Right atrium auricular region (tissue), 2 donors: ENCODE measurements around the gene COL5A2. TPM values are rescaled to one million over a fixed set of nuclear protein-coding genes. Genes with fewer than 3 reads are reported as not detected.
A peak's percentile ranks its signal among the peaks of the same experiment; 100 is the strongest.

ENCODE experiments used
- DNase-seq: peaks from one replicate; pipeline ENCODE4 v3.0.0-alpha.2; 2019; ENCODE audit warnings: low spot score
- H3K27ac ChIP-seq, 2 donors: fragments of 200-600 bp; sonication (generic); 1 replicate in 1 of 2; 2 replicates in 1 of 2; pipeline ENCODE4 v1.5.1; 2016 to 2019
- H3K27me3 ChIP-seq, 2 donors: fragments of 200-600 bp; sonication (generic); one replicate each; pipeline versions ENCODE4 v1.5.1 to v1.6.0; 2017 to 2019
- H3K36me3 ChIP-seq: fragments of 200-600 bp; sonication (generic); one replicate; pipeline ENCODE4 v1.5.1; 2016
- H3K4me1 ChIP-seq, 2 donors: fragments of 200-600 bp; sonication (generic); one replicate each; pipeline versions ENCODE4 v1.5.1 to v1.6.0; 2017 to 2019
- H3K4me3 ChIP-seq, 2 donors: fragments of 200-600 bp; sonication (generic); 1 replicate in 1 of 2; 2 replicates in 1 of 2; pipeline ENCODE4 v1.5.1; 2017 to 2019; ENCODE audit warnings: mild to moderate bottlenecking in 1 of 2, moderate library complexity in 1 of 2
- H3K9me3 ChIP-seq, 2 donors: fragments of 200-600 bp; sonication (generic); one replicate each; pipeline ENCODE4 v1.5.1; 2019
- total RNA-seq, 2 donors: library from RNA; depleted of rRNA; stranded (reverse); fragments of >200 nt; gene quantifications; one replicate each; pipeline ENCODE4 v1.1.0, GENCODE V29; 2016
- TF ChIP-seq, protein P1 (sequence below), 2 donors: fragments of 200-600 bp; sonication (generic); IDR thresholded peaks; one replicate each; pipeline ENCODE4 v1.5.1; 2019; ENCODE audit warnings: antibody characterized with exemption in 2 of 2

COL5A2 gene
- total RNA-seq, 2 donors from 2014 or later = 15.8 to 24.8 TPM

DNA sequence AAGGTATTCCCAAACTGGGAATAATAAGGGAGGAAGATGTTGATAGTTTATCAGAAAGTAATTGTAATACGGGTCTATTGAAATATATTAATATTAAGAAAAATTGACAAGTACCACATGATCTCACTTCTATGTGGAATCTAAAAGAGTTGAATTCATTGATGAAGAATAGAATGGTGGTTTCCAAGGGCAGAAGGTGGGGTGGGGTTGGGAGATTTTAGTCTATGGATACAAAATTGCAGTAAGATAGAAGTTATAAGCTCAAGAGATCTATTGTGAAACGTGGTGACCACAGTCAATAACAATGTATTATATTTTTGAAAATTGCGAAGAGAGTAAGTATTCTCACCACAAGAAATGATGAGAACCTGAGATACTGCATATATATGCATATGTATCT, 166.5 kb downstream of the COL5A2 start:
- DNase-seq = no peak
- Histone ChIP-seq H3K36me3 (peaks cover 17% of the 10 kb centered on the region), H3K9me3 (no peaks in the 10 kb centered on the region), H3K4me3 (no peak overlapping the region), H3K27me3 (no peaks in the 10 kb centered on the region), H3K4me1 (no peaks in the 10 kb centered on the region), H3K27ac (no peak overlapping the region)
- TF ChIP-seq, protein P1, sequence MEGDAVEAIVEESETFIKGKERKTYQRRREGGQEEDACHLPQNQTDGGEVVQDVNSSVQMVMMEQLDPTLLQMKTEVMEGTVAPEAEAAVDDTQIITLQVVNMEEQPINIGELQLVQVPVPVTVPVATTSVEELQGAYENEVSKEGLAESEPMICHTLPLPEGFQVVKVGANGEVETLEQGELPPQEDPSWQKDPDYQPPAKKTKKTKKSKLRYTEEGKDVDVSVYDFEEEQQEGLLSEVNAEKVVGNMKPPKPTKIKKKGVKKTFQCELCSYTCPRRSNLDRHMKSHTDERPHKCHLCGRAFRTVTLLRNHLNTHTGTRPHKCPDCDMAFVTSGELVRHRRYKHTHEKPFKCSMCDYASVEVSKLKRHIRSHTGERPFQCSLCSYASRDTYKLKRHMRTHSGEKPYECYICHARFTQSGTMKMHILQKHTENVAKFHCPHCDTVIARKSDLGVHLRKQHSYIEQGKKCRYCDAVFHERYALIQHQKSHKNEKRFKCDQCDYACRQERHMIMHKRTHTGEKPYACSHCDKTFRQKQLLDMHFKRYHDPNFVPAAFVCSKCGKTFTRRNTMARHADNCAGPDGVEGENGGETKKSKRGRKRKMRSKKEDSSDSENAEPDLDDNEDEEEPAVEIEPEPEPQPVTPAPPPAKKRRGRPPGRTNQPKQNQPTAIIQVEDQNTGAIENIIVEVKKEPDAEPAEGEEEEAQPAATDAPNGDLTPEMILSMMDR (IDR thresholded peaks at IDR 0.05) = no peak

DNA sequence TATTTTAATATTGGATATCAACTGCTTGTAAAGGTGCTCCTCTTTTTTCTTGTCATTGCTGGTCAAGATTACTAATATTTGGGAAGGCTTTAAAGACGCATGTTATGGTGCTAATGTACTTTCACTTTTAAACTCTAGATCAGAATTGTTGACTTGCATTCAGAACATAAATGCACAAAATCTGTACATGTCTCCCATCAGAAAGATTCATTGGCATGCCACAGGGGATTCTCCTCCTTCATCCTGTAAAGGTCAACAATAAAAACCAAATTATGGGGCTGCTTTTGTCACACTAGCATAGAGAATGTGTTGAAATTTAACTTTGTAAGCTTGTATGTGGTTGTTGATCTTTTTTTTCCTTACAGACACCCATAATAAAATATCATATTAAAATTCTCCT, 167.2 kb downstream of the COL5A2 start:
- H3K27ac ChIP-seq = no peak overlapping the region
- no peaks in the 10 kb centered on the region for H3K27me3 ChIP-seq
- DNase-seq = no peak
- peaks cover 17% of the 10 kb centered on the region for H3K36me3 ChIP-seq
- TF ChIP-seq, protein P1 (IDR thresholded peaks at IDR 0.05) = no peak
- no peak overlapping the region for H3K4me3 ChIP-seq
- no peaks in the 10 kb centered on the region for H3K4me1 ChIP-seq
- no peaks in the 10 kb centered on the region for H3K9me3 ChIP-seq

DNA sequence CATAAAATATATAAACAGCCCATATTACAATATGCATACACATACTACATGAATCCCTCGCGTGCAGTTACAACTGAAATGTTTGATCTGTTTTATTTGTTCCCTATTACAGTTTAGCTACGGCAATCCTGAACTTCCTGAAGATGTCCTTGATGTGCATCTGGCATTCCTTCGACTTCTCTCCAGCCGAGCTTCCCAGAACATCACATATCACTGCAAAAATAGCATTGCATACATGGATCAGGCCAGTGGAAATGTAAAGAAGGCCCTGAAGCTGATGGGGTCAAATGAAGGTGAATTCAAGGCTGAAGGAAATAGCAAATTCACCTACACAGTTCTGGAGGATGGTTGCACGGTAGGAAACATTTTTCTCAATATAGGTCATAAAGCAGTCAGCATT, 169.0 kb downstream of the COL5A2 start:
- H3K4me1 ChIP-seq = no peaks in the 10 kb centered on the region
- H3K36me3 ChIP-seq = peaks cover 24% of the 10 kb centered on the region
- no peak overlapping the region for H3K27ac ChIP-seq

DNA sequence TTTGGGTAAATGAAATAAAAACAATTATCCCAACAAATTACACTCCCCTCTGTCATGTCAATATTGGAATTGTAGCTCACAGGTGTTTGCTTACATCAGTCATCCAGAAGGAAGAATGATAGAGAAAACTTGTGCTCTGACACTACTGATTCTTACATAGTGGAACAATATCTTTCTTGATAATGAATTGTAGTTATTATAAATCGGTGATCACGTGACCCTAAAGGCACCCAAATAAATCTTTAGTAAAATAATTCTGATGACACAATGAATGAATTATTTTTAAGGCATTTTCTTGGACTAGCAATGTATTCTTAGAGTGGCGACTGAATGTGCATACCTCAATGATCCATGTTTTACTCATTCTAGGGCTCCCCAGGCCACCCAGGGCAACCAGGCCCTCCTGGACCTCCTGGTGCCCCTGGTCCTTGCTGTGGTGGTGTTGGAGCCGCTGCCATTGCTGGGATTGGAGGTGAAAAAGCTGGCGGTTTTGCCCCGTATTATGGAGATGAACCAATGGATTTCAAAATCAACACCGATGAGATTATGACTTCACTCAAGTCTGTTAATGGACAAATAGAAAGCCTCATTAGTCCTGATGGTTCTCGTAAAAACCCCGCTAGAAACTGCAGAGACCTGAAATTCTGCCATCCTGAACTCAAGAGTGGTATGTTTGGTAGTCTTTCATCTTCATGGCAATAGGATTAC, 170.9 kb downstream of the COL5A2 start:
- H3K27me3 ChIP-seq = no peaks in the 10 kb centered on the region
- peaks cover 24% of the 10 kb centered on the region for H3K36me3 ChIP-seq
- TF ChIP-seq, protein P1 (IDR thresholded peaks at IDR 0.05) = no peak
- no peak for DNase-seq
- H3K9me3 ChIP-seq = no peaks in the 10 kb centered on the region
- no peak overlapping the region for H3K27ac ChIP-seq
- no peak overlapping the region for H3K4me3 ChIP-seq
- no peaks in the 10 kb centered on the region for H3K4me1 ChIP-seq

More for the DNA sequence above, 169.0 kb downstream of the COL5A2 start:
- H3K4me3 ChIP-seq = no peak overlapping the region
- TF ChIP-seq, protein P1 (IDR thresholded peaks at IDR 0.05) = no peak
- no peaks in the 10 kb centered on the region for H3K9me3 ChIP-seq
- H3K27me3 ChIP-seq = no peaks in the 10 kb centered on the region
- DNase-seq = no peak

DNA sequence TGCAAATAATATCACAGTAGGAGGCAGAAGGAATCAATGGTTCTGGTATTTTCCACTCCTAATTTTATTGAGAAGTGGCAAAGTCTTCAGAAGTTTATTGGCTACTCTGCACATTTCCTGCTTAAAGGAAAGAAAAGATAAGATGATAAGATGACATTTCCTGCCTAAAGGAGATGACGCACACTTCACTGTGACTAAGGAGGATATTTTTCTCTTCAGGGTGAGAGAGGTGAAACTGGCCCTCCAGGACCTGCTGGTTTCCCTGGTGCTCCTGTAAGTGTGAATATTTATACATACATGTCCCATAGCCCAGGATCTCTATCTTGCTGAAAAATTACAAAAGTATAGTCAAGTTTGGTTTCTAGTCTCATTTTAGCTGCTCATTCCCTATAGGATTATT, 177.5 kb downstream of the COL5A2 start:
- no peaks in the 10 kb centered on the region for H3K27me3 ChIP-seq
- no peaks in the 10 kb centered on the region for H3K9me3 ChIP-seq
- peaks cover 47% of the 10 kb centered on the region for H3K36me3 ChIP-seq
- no peak overlapping the region for H3K4me3 ChIP-seq
- H3K4me1 ChIP-seq = no peaks in the 10 kb centered on the region
- peak overlapping the region in 1 of 2 donors; percentile 29 for H3K27ac ChIP-seq
- no peak for DNase-seq
- TF ChIP-seq, protein P1 (IDR thresholded peaks at IDR 0.05) = no peak

DNA sequence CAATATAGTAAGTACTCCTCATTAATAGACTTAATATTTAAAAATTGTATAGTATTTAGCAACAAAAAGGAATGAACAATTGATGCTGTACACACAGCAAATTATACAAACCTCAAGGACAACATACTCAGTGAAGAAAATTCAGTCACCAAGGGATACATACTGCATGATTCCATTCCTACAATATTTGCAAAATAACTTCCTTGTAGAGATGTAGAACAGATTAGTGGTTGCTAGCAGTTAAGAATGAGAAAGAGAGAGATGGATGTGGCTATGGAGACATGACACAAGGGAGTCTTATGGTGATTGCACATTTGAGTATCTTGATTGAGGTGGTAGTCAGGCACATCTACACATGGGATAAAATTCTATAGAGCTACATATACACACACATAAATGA, 179.3 kb downstream of the COL5A2 start:
- no peak overlapping the region for H3K4me3 ChIP-seq
- no peaks in the 10 kb centered on the region for H3K4me1 ChIP-seq
- H3K27me3 ChIP-seq = no peaks in the 10 kb centered on the region
- DNase-seq = no peak
- H3K36me3 ChIP-seq = peaks cover 47% of the 10 kb centered on the region
- H3K27ac ChIP-seq = no peak overlapping the region
- TF ChIP-seq, protein P1 (IDR thresholded peaks at IDR 0.05) = no peak
- no peaks in the 10 kb centered on the region for H3K9me3 ChIP-seq
